H1 (cell line): ENCODE results near the gene CELF1. TPM values are rescaled to one million over a fixed set of nuclear protein-coding genes. Genes with fewer than 3 reads are reported as not detected.
A peak's percentile ranks its signal among the peaks of the same experiment; 100 is the strongest.

ENCODE experiments used
- CTCF ChIA-PET: fragments of 300-600 bp; sonication (Branson Sonifier 250); formaldehyde crosslinking; loops from one replicate; lab custom pipeline; 2021; ENCODE audit not compliant: partially characterized antibody; lab: Charles Lee
- POLR2A ChIA-PET: fragments of 300-600 bp; sonication (Branson Sonifier 250); formaldehyde crosslinking; loops from one replicate; lab custom pipeline; 2021; ENCODE audit warnings: inconsistent platforms; ENCODE audit not compliant: partially characterized antibody; lab: Charles Lee
- DNase-seq, 2 experiments: peaks; one replicate each; pipeline versions ENCODE4 v3.0.0 to v3.0.0-alpha.2; 2010 to 2022; ENCODE audit warnings: low spot score in 2 of 2, low read depth in 1 of 2, mixed read lengths in 1 of 2
- FAIRE-seq: peaks from 2 replicates; lab custom pipeline; 2011; peaks lifted over from hg19 to GRCh38; lab: Jason Lieb, UNC
- H2AFZ ChIP-seq: 2 replicates; pipeline ENCODE4 v1.8.1; 2012; ENCODE audit warnings: low read length, inconsistent platforms
- H2AK5ac ChIP-seq: 2 replicates; pipeline ENCODE4 v1.6.1; 2013; ENCODE audit warnings: low read depth, low read length
- H2BK120ac ChIP-seq: replicated peaks from 2 replicates; pipeline ENCODE3; 2013; ENCODE audit warnings: low read depth, low read length, inconsistent platforms
- H2BK12ac ChIP-seq: 2 replicates; pipeline ENCODE4 v1.6.1; 2013; ENCODE audit warnings: low read depth, low read length
- H2BK15ac ChIP-seq: 2 replicates; pipeline ENCODE4 v1.6.1; 2013; ENCODE audit warnings: low read length
- H2BK20ac ChIP-seq: 2 replicates; pipeline ENCODE4 v1.6.1; 2013; ENCODE audit warnings: low read length
- H2BK5ac ChIP-seq: 2 replicates; pipeline ENCODE4 v1.6.1; 2013; ENCODE audit warnings: low read depth, low read length
- H3K14ac ChIP-seq: 2 replicates; pipeline ENCODE4 v1.6.1; 2013; ENCODE audit warnings: inconsistent platforms; ENCODE audit not compliant: insufficient read length
- H3K18ac ChIP-seq: 2 replicates; pipeline ENCODE4 v1.6.1; 2013; ENCODE audit warnings: low read length; ENCODE audit errors: extremely low read depth
- H3K23ac ChIP-seq: 2 replicates; pipeline ENCODE4 v1.6.1; 2013; ENCODE audit warnings: inconsistent platforms; ENCODE audit not compliant: insufficient read length
- H3K23me2 ChIP-seq: 2 replicates; pipeline ENCODE4 v1.6.1; 2013; ENCODE audit warnings: low read depth, low read length
- H3K27ac ChIP-seq: 2 replicates; pipeline ENCODE4 v1.6.1; 2011; ENCODE audit warnings: low read depth, low read length, inconsistent platforms
- H3K27me3 ChIP-seq, 4 experiments: replicated peaks in 1 of 4; 1 replicate in 1 of 4; 2 replicates in 3 of 4; pipeline versions ENCODE4 v1.6.1 to v1.8.1; 2011 to 2013; ENCODE audit warnings: low read length in 3 of 4, mild to moderate bottlenecking in 3 of 4, inconsistent platforms in 2 of 4, mixed read lengths in 2 of 4, moderate library complexity in 1 of 4; ENCODE audit not compliant: control insufficient read depth in 3 of 4, insufficient read depth in 3 of 4; ENCODE audit errors: extremely low read depth in 1 of 4
- H3K36me3 ChIP-seq, 4 experiments: 2 replicates each; pipeline versions ENCODE4 v1.6.1 to v1.8.1; 2011 to 2013; ENCODE audit warnings: mild to moderate bottlenecking in 4 of 4, low read length in 3 of 4, moderate library complexity in 2 of 4, control low read depth in 1 of 4, inconsistent platforms in 1 of 4; ENCODE audit not compliant: insufficient read depth in 4 of 4, control insufficient read depth in 2 of 4
- H3K4ac ChIP-seq: replicated peaks from 2 replicates; pipeline ENCODE3; 2013; ENCODE audit warnings: low read length, low read depth, mixed read lengths, inconsistent platforms; ENCODE audit not compliant: insufficient read length
- H3K4me1 ChIP-seq, 4 experiments: replicated peaks in 1 of 4; 1 replicate in 1 of 4; 2 replicates in 3 of 4; pipeline versions ENCODE4 v1.6.1 to v1.8.1; 2011 to 2013; ENCODE audit warnings: low read length in 3 of 4, inconsistent platforms in 2 of 4, mixed read lengths in 1 of 4; ENCODE audit not compliant: insufficient read depth in 4 of 4, control insufficient read depth in 3 of 4
- H3K4me2 ChIP-seq, 2 experiments: 2 replicates each; pipeline versions ENCODE4 v1.6.1 to v1.8.1; 2011 to 2013; ENCODE audit warnings: low read depth in 2 of 2, low read length in 2 of 2, control low read depth in 1 of 2, inconsistent platforms in 1 of 2, mild to moderate bottlenecking in 1 of 2; ENCODE audit not compliant: insufficient read depth in 1 of 2
- H3K4me3 ChIP-seq, 4 experiments: fragments of 200-600, 300-600 bp in 1 of 4; sonication (generic), shearing (Covaris generic), sonication (Bioruptor Twin) in 1 of 4; 2 replicates each; pipeline versions ENCODE4 v1.5.1 to v1.8.1; 2011 to 2016; ENCODE audit warnings: low read length in 4 of 4, low read depth in 3 of 4, control low read depth in 2 of 4, inconsistent platforms in 2 of 4, mild to moderate bottlenecking in 2 of 4, mixed read lengths in 1 of 4, moderate library complexity in 1 of 4; ENCODE audit not compliant: insufficient read depth in 2 of 4; ENCODE audit errors: extremely low read depth in 1 of 4
- H3K56ac ChIP-seq: replicated peaks from 2 replicates; pipeline ENCODE3; 2013; ENCODE audit warnings: low read depth, mild to moderate bottlenecking, mixed read lengths, low read length, inconsistent platforms; ENCODE audit not compliant: insufficient read length
- H3K79me1 ChIP-seq: 2 replicates; pipeline ENCODE4 v1.6.1; 2013; ENCODE audit warnings: low read depth, low read length, control low read depth
- H3K79me2 ChIP-seq, 2 experiments: 2 replicates each; pipeline versions ENCODE4 v1.6.1 to v1.8.1; 2012 to 2013; ENCODE audit warnings: low read length in 2 of 2, mild to moderate bottlenecking in 2 of 2, inconsistent platforms in 1 of 2; ENCODE audit not compliant: insufficient read depth in 2 of 2, control insufficient read depth in 1 of 2
- H3K9ac ChIP-seq, 4 experiments: replicated peaks in 1 of 4; 1 replicate in 1 of 4; 2 replicates in 3 of 4; pipeline versions ENCODE4 v1.6.1 to v1.8.1; 2011 to 2013; ENCODE audit warnings: low read depth in 3 of 4, low read length in 3 of 4, control low read depth in 2 of 4, mild to moderate bottlenecking in 2 of 4, moderate library complexity in 2 of 4, inconsistent platforms in 1 of 4; ENCODE audit errors: extremely low read depth in 1 of 4
- H3K9me3 ChIP-seq, 2 experiments: 2 replicates each; pipeline versions ENCODE4 v1.6.1 to v1.8.1; 2012 to 2013; ENCODE audit warnings: mild to moderate bottlenecking in 2 of 2, moderate library complexity in 2 of 2, control low read depth in 1 of 2, inconsistent platforms in 1 of 2, low read depth in 1 of 2, low read length in 1 of 2, mixed read lengths in 1 of 2; ENCODE audit not compliant: insufficient read depth in 2 of 2
- H4K20me1 ChIP-seq, 2 experiments: replicated peaks in 1 of 2; 2 replicates each; pipeline versions ENCODE3 to v1.8.1; 2011 to 2013; ENCODE audit warnings: inconsistent platforms in 2 of 2, low read length in 2 of 2, mild to moderate bottlenecking in 1 of 2; ENCODE audit not compliant: insufficient read depth in 2 of 2, control insufficient read depth in 1 of 2
- H4K5ac ChIP-seq: 2 replicates; pipeline ENCODE4 v1.6.1; 2013; ENCODE audit warnings: low read length, low read depth, mixed read lengths, inconsistent platforms; ENCODE audit not compliant: insufficient read length
- H4K8ac ChIP-seq: 2 replicates; pipeline ENCODE4 v1.8.0; 2013; ENCODE audit warnings: mild to moderate bottlenecking, moderate library complexity, low read length, inconsistent platforms; ENCODE audit not compliant: insufficient read depth; ENCODE audit errors: extremely low read depth
- H4K91ac ChIP-seq: replicated peaks from 2 replicates; pipeline ENCODE3; 2013; ENCODE audit warnings: low read length, mixed read lengths, inconsistent platforms; ENCODE audit not compliant: insufficient read length
- ATF2 ChIP-seq: IDR thresholded peaks from 2 replicates; pipeline ENCODE4 v1.6.1; 2012; ENCODE audit warnings: low read length, inconsistent platforms
- CTBP2 ChIP-seq: IDR thresholded peaks from 2 replicates; pipeline ENCODE4 v1.7.0; 2011; ENCODE audit warnings: borderline replicate concordance, mild to moderate bottlenecking, moderate library complexity, mixed read lengths, low read length; ENCODE audit not compliant: insufficient read depth, insufficient read length
- KDM1A ChIP-seq: fragments of 200-600, 300-600 bp; sonication (generic); IDR thresholded peaks from 2 replicates; pipeline ENCODE4 v1.7.1; 2016; ENCODE audit warnings: mild to moderate bottlenecking, low read length, borderline replicate concordance
- NANOG ChIP-seq: IDR thresholded peaks from 2 replicates; pipeline ENCODE4 v1.6.1; 2011; ENCODE audit warnings: low read length, low read depth, mild to moderate bottlenecking, inconsistent platforms; ENCODE audit not compliant: insufficient read depth, poor library complexity, severe bottlenecking
- POLR2A ChIP-seq, 2 experiments: IDR thresholded peaks; 1 replicate in 1 of 2; 2 replicates in 1 of 2; pipeline ENCODE4 v1.6.1; 2011; ENCODE audit warnings: low read depth in 2 of 2, low read length in 2 of 2, mild to moderate bottlenecking in 2 of 2; ENCODE audit errors: control extremely low read depth in 1 of 2
- RBBP5 ChIP-seq: IDR thresholded peaks from 2 replicates; pipeline ENCODE4 v1.7.1; 2012; ENCODE audit warnings: low read depth, mild to moderate bottlenecking, inconsistent platforms, low read length, moderate library complexity, borderline replicate concordance
- WGBS, 2 experiments: shearing (Covaris generic) in 1 of 2; methylation state at CpG; one replicate each; pipeline versions ENCODE4 v1.1.6 to v1.1.7; 2013 to 2015; ENCODE audit warnings: low lambda C conversion rate in 2 of 2, mixed read lengths in 2 of 2, inconsistent platforms in 1 of 2, low coverage in 1 of 2, missing lambda C conversion rate in 1 of 2; ENCODE audit not compliant: insufficient replicate concordance in 2 of 2, insufficient coverage in 1 of 2, insufficient read length in 1 of 2; ENCODE audit errors: extremely low coverage in 1 of 2, missing lambda C conversion rate in 1 of 2; 5-methylcytosine and 5-hydroxymethylcytosine counted together
- polyA plus RNA-seq, 7 experiments: library from polyadenylated mRNA; depleted of rRNA in 3 of 7; stranded (reverse) in 5 of 7; unstranded in 2 of 7; fragments of >200 nt in 5 of 7; fragments of 200-250 nt in 2 of 7; gene quantifications; 1 replicate in 5 of 7; 2 replicates in 1 of 7; 4 replicates in 1 of 7; pipeline versions ENCODE4 v1.2.1 to v1.2.3, GENCODE V29; 2011 to 2013; ENCODE audit warnings: missing spikeins in 2 of 7, mixed read lengths in 2 of 7
- total RNA-seq: library from RNA; stranded (reverse); fragmentation: NEBNext Ultra II Directional; extraction: Animal tissue kit (Norgen Biotek cat#: 25700); gene quantifications from 2 replicates; pipeline ENCODE4 v1.2.1, GENCODE V29; 2021

The CELF1 gene
- total and polyA plus RNA-seq, 2 of the 8 experiments (the other 6 are each of a cell fraction or from before 2014, with no cell fraction given), result 131 to 197 TPM

- Histone ChIP-seq H3K9me3 (no peaks in the 10 kb centered on the region), H2BK120ac (no peak overlapping the region), H3K9ac (no peak overlapping the region), H3K4me3 (peak overlapping the region; percentile 49 to 94 (median 63); a peak in 5 of 8 replicates), H3K27me3 (peaks cover 0 to 32% (median 26%) of the 10 kb centered on the region in 4 experiments; a peak in 6 of 7 replicates), H3K23me2 (peaks cover 2% of the 10 kb centered on the region; the same call in 1 of the 2 replicates), H3K4ac (no peak overlapping the region), H3K27ac (no peak overlapping the region), H4K20me1 (no peaks in the 10 kb centered on the region), H2BK20ac (no peak overlapping the region), H2BK12ac (no peak overlapping the region), H3K79me1 (no peaks in the 10 kb centered on the region), H3K36me3 (no peaks in the 10 kb centered on the region), H2AK5ac (no peak overlapping the region), H2BK5ac (no peak overlapping the region), H3K18ac (no peak overlapping the region), H2AFZ (no peak overlapping the region), H3K23ac (no peak overlapping the region), H4K8ac (no peak overlapping the region), H3K79me2 (no peaks in the 10 kb centered on the region), H3K4me2 (peak overlapping the region; percentile 66 to 69), H2BK15ac (no peak overlapping the region), H3K14ac (no peak overlapping the region), H4K5ac (no peak overlapping the region), H3K56ac (no peak overlapping the region), H3K4me1 (peaks cover 3 to 8% (median 4%) of the 10 kb centered on the region in 4 experiments; a peak in 6 of 7 replicates), H4K91ac (no peak overlapping the region)
- FAIRE-seq, result no peak
- POLR2A ChIA-PET, result interaction anchor here (2.2 to 5.1 kb wide), 7 partner anchors 7 to 41 kb away, joined by 8 to 42 read pairs (median 10); partner anchors contain the start of genes FAM180B, KBTBD4, NDUFS3 and PTPMT1
- CTCF ChIA-PET, result interaction anchor here (0.7 to 2.8 kb wide), 3 partner anchors 16 to 260 kb away, joined by 3 to 8 read pairs (median 7); no protein-coding TSS in a partner anchor
- WGBS, 2 experiments, result 95% methylated on average over 2 of the region's 2 CpGs; no CpG with 5 or more reads in 1 of the 2 experiments
- no peak for TF ChIP-seq CTBP2
- no peak for TF ChIP-seq ATF2
- TF ChIP-seq KDM1A, result peak; percentile 34; the same call in 1 of the 2 replicates
- TF ChIP-seq POLR2A (IDR thresholded peaks at IDR 0.05; ENCODE audit: control extremely low read depth in 1 of 2, low read depth in 2 of 2, low read length in 2 of 2), result no peak
- TF ChIP-seq NANOG, result no peak
- no peak for TF ChIP-seq RBBP5
- DNase-seq, result no peak
These were observed 40.0 kb upstream of the CELF1 start for GRCh38 chr11:47592970-47593369.
